ENCODE results near the gene PPAN. TPM values are rescaled to one million over a fixed set of nuclear protein-coding genes. Genes with fewer than 3 reads are reported as not detected.

Gene PPAN
- total and polyA plus RNA-seq, 5 donors from 2014 or later = 14.1 to 62.2 (median 25.7) TPM

DNA sequence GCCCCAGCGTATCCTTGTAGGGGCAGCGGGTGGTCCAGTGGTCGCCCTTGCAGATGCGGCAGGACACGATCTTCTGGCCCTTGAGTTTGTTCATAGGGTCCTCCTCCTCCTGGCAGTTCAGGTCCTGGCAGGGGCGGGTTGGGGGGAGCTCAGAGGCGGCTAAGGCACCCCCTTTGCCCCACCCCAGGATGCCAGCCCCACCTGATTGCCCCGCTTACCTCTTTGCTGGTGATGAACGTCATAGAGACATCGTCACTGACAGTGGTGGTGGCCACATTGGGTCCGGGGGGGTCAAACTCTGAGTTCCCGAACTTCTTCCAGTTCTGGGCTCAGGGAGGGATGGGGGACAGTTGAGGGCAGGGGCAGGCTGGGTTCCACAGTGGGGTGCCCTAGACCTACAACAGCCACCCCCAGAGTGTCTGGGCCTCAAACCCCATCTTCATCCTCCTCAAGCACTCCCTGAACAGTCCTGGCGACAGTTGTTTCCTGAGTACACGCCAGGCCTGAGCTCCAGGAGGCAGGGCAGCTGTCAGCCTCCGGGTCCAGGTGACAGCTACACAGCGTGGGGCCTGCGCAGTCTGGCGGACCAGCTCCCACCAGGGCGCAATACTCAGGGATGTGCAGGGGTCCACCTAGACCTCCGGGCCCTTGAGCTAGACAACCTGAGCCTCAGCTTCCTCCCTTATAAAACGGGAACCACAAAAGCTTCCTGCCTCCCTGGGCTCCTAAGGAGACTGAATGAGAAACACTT lies 10.9 kb downstream of the PPAN start:
- no peak overlapping the region for H3K4me3 ChIP-seq (ENCODE audit: low read depth, low read length)
- no peaks in the 10 kb centered on the region for H3K9me3 Mint-ChIP-seq
- no peak for ATAC-seq (ENCODE audit: low read depth in 2 of 2)

DNA sequence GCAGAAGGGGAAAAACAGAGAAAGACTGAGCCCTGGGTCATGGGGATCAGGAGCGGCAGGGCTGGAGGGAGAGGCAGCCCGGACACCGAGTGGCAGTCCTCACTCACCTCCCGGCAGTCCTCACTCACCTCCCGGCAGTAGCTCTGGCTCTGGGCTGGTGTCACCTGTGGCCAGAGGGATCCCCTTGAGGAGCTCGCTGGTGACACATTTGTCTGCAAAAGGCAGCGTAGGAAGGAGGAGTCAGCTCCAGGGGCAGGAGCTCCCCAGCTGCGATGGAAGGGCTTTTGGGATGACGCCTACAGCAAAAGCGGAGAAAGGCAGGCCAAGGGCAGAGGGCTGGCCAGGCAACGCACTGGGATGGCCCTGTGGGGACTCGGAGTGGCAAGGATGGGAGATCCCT lies 12.8 kb downstream of the PPAN start:
- peak overlapping the region; percentile 70 for H3K4me3 ChIP-seq (ENCODE audit: low read depth, low read length)
- H3K9me3 Mint-ChIP-seq = no peaks in the 10 kb centered on the region
- peaks cover 8% of the 10 kb centered on the region for H3K36me3 Mint-ChIP-seq
- no peaks in the 10 kb centered on the region for H3K9me3 ChIP-seq (ENCODE audit: control insufficient read depth in 2 of 2, low read length in 2 of 2)
- peaks cover 31% of the 10 kb centered on the region for H3K36me3 ChIP-seq (ENCODE audit: control insufficient read depth, insufficient read depth, low read length)
- peaks cover 4% of the 10 kb centered on the region for H3K27me3 Mint-ChIP-seq
- H3K27ac ChIP-seq (ENCODE audit: insufficient read depth, low read length, poor library complexity, severe bottlenecking) = peak overlapping the region; percentile 70
- peaks cover 14% of the 10 kb centered on the region for H3K4me1 ChIP-seq (ENCODE audit: control insufficient read depth, insufficient read depth, low read length, poor library complexity, severe bottlenecking)
- no peak for ATAC-seq (ENCODE audit: low read depth in 2 of 2)
- no peaks in the 10 kb centered on the region for H3K27me3 ChIP-seq (ENCODE audit: control insufficient read depth, insufficient read depth, low read length)
- peak overlapping the region; percentile 93 to 95 (median 94) for H3K27ac Mint-ChIP-seq
- DNase-seq = no peak
- peaks cover 0 to 29% (median 5%) of the 10 kb centered on the region in 4 donors for H3K4me1 Mint-ChIP-seq
- peak overlapping the region; percentile 94 to 96 (median 94) for H3K4me3 Mint-ChIP-seq

More for the DNA sequence above, 10.9 kb downstream of the PPAN start:
- Mint-ChIP-seq H3K4me3 (peak overlapping the region in 3 of 4 donors; percentile 19 to 96 (median 43)), H3K4me1 (peaks cover 0 to 42% (median 12%) of the 10 kb centered on the region in 4 donors), H3K36me3 (peaks cover 8% of the 10 kb centered on the region), H3K27ac (no peak overlapping the region), H3K27me3 (no peaks in the 10 kb centered on the region)
- Histone ChIP-seq H3K27me3 (ENCODE audit: control insufficient read depth, insufficient read depth, low read length) (no peaks in the 10 kb centered on the region), H3K4me1 (ENCODE audit: control insufficient read depth, insufficient read depth, low read length, poor library complexity, severe bottlenecking) (peaks cover 30% of the 10 kb centered on the region), H3K27ac (ENCODE audit: insufficient read depth, low read length, poor library complexity, severe bottlenecking) (peak overlapping the region; percentile 41), H3K36me3 (ENCODE audit: control insufficient read depth, insufficient read depth, low read length) (peaks cover 31% of the 10 kb centered on the region), H3K9me3 (ENCODE audit: control insufficient read depth in 2 of 2, low read length in 2 of 2) (no peaks in the 10 kb centered on the region)
- DNase-seq = no peak

DNA sequence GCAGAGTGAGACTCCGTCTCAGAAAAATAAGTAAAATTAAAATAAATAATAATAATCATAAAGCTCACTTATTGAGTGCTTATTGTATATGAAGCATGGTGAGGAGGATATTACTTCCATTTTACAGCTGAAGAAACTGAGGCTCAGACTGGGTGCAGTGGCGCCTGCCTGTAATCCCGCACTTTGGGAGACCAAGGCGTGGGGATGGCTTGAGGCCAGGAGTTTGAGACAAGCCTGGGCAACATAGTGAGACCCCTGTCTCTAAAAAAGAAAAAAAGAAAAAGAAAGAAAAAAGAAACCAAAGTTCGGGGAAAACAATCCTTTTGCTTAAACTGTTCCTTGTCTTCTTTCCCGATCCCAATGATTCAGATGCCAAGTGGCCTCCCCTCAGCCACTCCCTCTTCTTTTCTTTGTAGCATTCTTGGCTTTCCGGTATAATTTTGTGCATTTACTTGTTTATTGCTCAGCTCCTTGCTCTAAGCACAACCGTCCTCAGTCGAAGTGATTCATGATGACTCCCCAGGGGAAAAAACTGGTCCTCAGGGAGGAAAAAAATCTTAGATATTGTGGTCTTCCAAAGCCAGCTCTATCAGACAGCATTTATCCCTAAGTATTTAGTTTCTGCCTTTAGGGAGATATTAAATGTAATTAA lies 14.5 kb downstream of the PPAN start:
- peaks cover 4% of the 10 kb centered on the region for H3K27me3 Mint-ChIP-seq
- H3K4me1 Mint-ChIP-seq = peaks cover 0 to 28% (median 5%) of the 10 kb centered on the region in 4 donors
- Histone ChIP-seq H3K9me3 (ENCODE audit: control insufficient read depth in 2 of 2, low read length in 2 of 2) (no peaks in the 10 kb centered on the region), H3K36me3 (ENCODE audit: control insufficient read depth, insufficient read depth, low read length) (peaks cover 24% of the 10 kb centered on the region), H3K4me1 (ENCODE audit: control insufficient read depth, insufficient read depth, low read length, poor library complexity, severe bottlenecking) (peaks cover 14% of the 10 kb centered on the region), H3K4me3 (ENCODE audit: low read depth, low read length) (no peak overlapping the region), H3K27ac (ENCODE audit: insufficient read depth, low read length, poor library complexity, severe bottlenecking) (no peak overlapping the region), H3K27me3 (ENCODE audit: control insufficient read depth, insufficient read depth, low read length) (no peaks in the 10 kb centered on the region)
- H3K4me3 Mint-ChIP-seq = peak overlapping the region in 2 of 4 donors; percentile 36 to 68
- ATAC-seq (ENCODE audit: low read depth in 2 of 2) (no peak), DNase-seq (no peak)
- peaks cover 11% of the 10 kb centered on the region for H3K36me3 Mint-ChIP-seq
- no peaks in the 10 kb centered on the region for H3K9me3 Mint-ChIP-seq
- H3K27ac Mint-ChIP-seq = peak overlapping the region in 1 of 3 donors; percentile 48

DNA sequence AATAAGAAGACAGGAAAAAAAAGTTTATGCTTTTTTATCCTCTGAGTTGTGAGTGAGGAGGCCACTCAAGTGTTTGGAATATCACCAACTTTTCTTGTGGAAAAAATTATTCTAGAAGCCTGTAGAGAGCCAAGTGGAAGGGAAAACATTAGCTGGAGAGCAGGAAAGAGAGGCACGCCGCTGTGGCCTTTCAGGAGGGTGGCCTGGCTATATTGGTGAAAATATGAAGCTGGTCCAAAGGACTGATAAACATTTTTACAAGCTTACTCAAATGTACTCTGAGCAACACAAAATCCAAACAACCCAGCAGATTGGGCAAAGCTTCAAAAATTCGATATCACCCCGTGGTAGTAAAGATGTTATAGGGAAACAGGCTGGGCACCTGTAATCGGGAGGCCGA lies 15.9 kb downstream of the PPAN start:
- H3K27me3 ChIP-seq (ENCODE audit: control insufficient read depth, insufficient read depth, low read length) = no peaks in the 10 kb centered on the region
- Mint-ChIP-seq H3K27ac (no peak overlapping the region), H3K27me3 (peaks cover 4% of the 10 kb centered on the region), H3K4me3 (peak overlapping the region in 2 of 4 donors; percentile 28 to 52), H3K4me1 (peaks cover 0 to 23% (median 5%) of the 10 kb centered on the region in 4 donors), H3K36me3 (peaks cover 6% of the 10 kb centered on the region), H3K9me3 (no peaks in the 10 kb centered on the region)
- no peak overlapping the region for H3K4me3 ChIP-seq (ENCODE audit: low read depth, low read length)
- DNase-seq = no peak
- H3K27ac ChIP-seq (ENCODE audit: insufficient read depth, low read length, poor library complexity, severe bottlenecking) = no peak overlapping the region
- peaks cover 14% of the 10 kb centered on the region for H3K4me1 ChIP-seq (ENCODE audit: control insufficient read depth, insufficient read depth, low read length, poor library complexity, severe bottlenecking)
- no peaks in the 10 kb centered on the region for H3K9me3 ChIP-seq (ENCODE audit: control insufficient read depth in 2 of 2, low read length in 2 of 2)
- H3K36me3 ChIP-seq (ENCODE audit: control insufficient read depth, insufficient read depth, low read length) = peaks cover 14% of the 10 kb centered on the region
- ATAC-seq (ENCODE audit: low read depth in 2 of 2) = no peak

DNA sequence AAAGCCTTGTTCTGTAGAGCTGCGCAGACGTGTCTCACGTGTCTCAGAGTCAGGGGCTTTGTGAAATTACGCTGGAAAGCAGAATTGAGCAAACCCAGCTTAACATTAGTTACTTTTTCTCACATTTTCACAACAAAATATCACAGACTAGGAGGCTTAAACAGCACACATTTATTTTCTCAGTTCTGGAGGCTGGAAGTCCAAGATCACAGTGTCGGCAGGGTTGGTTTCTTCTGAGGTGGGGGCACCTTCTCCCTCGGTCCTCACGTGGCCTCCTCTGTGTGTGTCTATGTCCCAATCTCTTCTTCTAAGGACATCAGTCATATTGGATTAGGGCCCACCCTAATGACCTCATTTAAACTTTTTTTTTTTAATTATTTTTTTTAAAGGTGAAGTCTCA lies 18.3 kb downstream of the PPAN start:
- H3K4me3 Mint-ChIP-seq = no peak overlapping the region
- H3K27ac ChIP-seq (ENCODE audit: insufficient read depth, low read length, poor library complexity, severe bottlenecking) = no peak overlapping the region
- no peaks in the 10 kb centered on the region for H3K27me3 ChIP-seq (ENCODE audit: control insufficient read depth, insufficient read depth, low read length)
- peaks cover 4% of the 10 kb centered on the region for H3K27me3 Mint-ChIP-seq
- peaks cover 6% of the 10 kb centered on the region for H3K36me3 ChIP-seq (ENCODE audit: control insufficient read depth, insufficient read depth, low read length)
- no peak for ATAC-seq (ENCODE audit: low read depth in 2 of 2)
- H3K36me3 Mint-ChIP-seq = peaks cover 3% of the 10 kb centered on the region
- no peak for DNase-seq
- H3K4me1 Mint-ChIP-seq = peaks cover 0 to 10% (median 5%) of the 10 kb centered on the region in 4 donors
- no peaks in the 10 kb centered on the region for H3K9me3 ChIP-seq (ENCODE audit: control insufficient read depth in 2 of 2, low read length in 2 of 2)
- H3K9me3 Mint-ChIP-seq = no peaks in the 10 kb centered on the region
- no peak overlapping the region for H3K4me3 ChIP-seq (ENCODE audit: low read depth, low read length)
- peak overlapping the region in 2 of 3 donors; percentile 52 to 60 for H3K27ac Mint-ChIP-seq
- peaks cover under 1% of the 10 kb centered on the region for H3K4me1 ChIP-seq (ENCODE audit: control insufficient read depth, insufficient read depth, low read length, poor library complexity, severe bottlenecking)

DNA sequence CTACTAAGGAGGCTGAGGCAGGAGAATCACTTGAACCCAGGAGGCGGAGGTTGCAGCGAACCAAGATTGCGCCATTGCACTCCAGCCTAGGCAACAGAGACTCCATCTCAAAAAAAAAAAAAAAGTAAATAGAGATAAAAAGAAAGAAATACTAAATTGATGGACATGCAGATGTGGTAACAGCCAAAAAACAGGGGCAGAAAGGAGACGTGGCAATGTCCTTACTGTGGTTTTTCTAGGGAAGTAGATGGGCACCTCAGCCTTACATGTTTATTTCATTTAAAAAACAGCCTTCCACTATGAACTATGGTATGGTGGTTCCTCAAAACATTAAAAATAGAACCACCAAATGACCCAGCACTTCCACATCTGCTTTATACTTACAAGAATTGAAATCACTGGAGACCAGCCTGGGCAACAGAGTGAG lies 20.1 kb downstream of the PPAN start:
- ATAC-seq (ENCODE audit: low read depth in 2 of 2) (no peak), DNase-seq (no peak)
- peaks cover 0 to 4% (median 0%) of the 10 kb centered on the region in 4 donors for H3K4me1 Mint-ChIP-seq
- no peaks in the 10 kb centered on the region for H3K4me1 ChIP-seq (ENCODE audit: control insufficient read depth, insufficient read depth, low read length, poor library complexity, severe bottlenecking)
- H3K36me3 ChIP-seq (ENCODE audit: control insufficient read depth, insufficient read depth, low read length) = peaks cover 12% of the 10 kb centered on the region
- no peaks in the 10 kb centered on the region for H3K9me3 ChIP-seq (ENCODE audit: control insufficient read depth in 2 of 2, low read length in 2 of 2)
- H3K9me3 Mint-ChIP-seq = no peaks in the 10 kb centered on the region
- H3K27ac Mint-ChIP-seq = no peak overlapping the region
- H3K27me3 Mint-ChIP-seq = peaks cover 4% of the 10 kb centered on the region
- H3K27ac ChIP-seq (ENCODE audit: insufficient read depth, low read length, poor library complexity, severe bottlenecking) = no peak overlapping the region
- peaks cover 6% of the 10 kb centered on the region for H3K36me3 Mint-ChIP-seq
- no peak overlapping the region for H3K4me3 Mint-ChIP-seq
- no peak overlapping the region for H3K4me3 ChIP-seq (ENCODE audit: low read depth, low read length)
- no peaks in the 10 kb centered on the region for H3K27me3 ChIP-seq (ENCODE audit: control insufficient read depth, insufficient read depth, low read length)

DNA sequence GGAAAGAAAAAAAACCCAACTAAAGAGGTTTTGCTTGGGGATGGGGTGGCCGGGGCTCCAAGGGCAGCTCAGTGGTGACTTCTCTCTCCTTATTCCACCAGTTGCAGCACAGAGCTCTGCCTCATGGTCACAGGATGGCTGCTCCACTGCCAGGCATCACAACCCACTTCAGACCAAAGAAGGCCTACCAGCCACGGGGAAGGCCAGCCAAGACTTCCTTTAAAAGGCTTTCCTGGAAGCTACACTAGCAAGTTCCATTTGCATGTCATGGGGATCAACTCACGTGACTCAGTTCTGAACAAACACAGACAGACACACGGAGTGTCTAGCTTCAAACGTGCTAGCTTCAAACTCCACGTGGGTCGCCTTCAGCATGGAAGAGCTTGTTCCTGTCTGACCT lies 26.7 kb downstream of the PPAN start:
- Mint-ChIP-seq H3K4me1 (peaks cover 0 to 4% (median 2%) of the 10 kb centered on the region in 4 donors), H3K27me3 (no peaks in the 10 kb centered on the region), H3K36me3 (peaks cover 24% of the 10 kb centered on the region), H3K27ac (no peak overlapping the region), H3K9me3 (no peaks in the 10 kb centered on the region), H3K4me3 (no peak overlapping the region)
- Histone ChIP-seq H3K27me3 (ENCODE audit: control insufficient read depth, insufficient read depth, low read length) (no peaks in the 10 kb centered on the region), H3K9me3 (ENCODE audit: control insufficient read depth in 2 of 2, low read length in 2 of 2) (no peaks in the 10 kb centered on the region), H3K4me1 (ENCODE audit: control insufficient read depth, insufficient read depth, low read length, poor library complexity, severe bottlenecking) (no peaks in the 10 kb centered on the region), H3K27ac (ENCODE audit: insufficient read depth, low read length, poor library complexity, severe bottlenecking) (no peak overlapping the region), H3K36me3 (ENCODE audit: control insufficient read depth, insufficient read depth, low read length) (peaks cover 65% of the 10 kb centered on the region), H3K4me3 (ENCODE audit: low read depth, low read length) (no peak overlapping the region)
- ATAC-seq (ENCODE audit: low read depth in 2 of 2) (no peak), DNase-seq (no peak)
